Measurements from ENCODE around the gene KRTAP4-11.

The KRTAP4-11 gene

DNA sequence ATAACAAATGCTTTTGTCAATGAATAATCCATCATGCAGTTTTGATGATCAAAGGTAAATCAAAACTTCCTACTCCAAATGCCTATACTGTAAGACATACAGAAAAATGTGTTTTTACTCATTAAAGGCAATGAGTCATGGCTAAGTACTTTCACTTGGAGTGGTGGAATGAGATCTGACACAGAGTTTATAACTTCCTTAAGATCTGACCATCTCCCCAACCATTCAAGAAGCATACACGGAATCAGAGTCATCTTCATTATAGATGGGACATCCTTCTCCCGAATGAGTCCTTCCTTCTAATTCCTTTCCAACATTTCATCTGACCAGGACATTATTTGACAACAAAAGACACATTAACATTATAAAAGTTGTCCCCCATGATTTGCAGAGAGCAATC lies 34.7 kb downstream of the KRTAP4-11 start:
- DNase-seq, result peak; percentile 25 to 59

DNA sequence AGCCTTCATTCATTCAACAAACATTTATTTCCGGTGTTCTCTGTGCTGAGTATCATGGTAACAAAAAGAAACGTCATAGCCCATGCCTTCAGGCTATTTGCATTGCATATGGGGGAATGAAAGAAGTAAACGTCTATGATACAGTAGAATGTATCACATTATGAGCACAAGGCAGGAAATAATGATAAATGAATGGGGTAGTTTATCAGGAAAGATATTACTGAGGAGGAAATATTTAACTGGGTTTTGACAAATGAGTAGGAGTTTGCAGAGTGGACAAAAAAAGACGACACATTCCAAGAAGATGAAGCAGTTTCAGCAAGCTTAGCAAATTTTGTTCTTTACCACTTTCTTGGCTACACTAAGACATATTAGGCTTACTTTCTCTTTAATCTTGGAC lies 35.5 kb downstream of the KRTAP4-11 start:
- DNase-seq, result no peak

DNA sequence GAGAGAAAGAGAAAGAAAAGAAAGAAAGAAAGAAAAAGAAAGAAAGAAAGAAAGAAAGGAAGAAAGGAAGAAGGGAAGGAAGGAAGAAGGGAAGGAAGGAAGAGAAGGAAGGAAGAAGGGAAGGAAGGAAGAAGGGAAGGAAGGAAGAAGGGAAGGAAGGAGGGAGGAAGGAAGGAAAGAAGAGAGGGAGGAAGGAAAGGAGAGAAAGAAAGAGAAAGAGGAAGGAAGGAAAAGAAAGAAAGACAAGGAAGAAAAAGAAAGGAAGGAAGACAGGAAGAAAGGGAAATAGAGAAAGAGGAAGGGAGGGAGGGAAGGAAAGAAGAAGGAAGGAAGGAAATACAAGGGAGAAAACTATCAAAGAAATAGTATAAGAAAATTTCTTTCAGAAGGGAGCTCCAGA lies 41.4 kb downstream of the KRTAP4-11 start:
- DNase-seq, result no peak

DNA sequence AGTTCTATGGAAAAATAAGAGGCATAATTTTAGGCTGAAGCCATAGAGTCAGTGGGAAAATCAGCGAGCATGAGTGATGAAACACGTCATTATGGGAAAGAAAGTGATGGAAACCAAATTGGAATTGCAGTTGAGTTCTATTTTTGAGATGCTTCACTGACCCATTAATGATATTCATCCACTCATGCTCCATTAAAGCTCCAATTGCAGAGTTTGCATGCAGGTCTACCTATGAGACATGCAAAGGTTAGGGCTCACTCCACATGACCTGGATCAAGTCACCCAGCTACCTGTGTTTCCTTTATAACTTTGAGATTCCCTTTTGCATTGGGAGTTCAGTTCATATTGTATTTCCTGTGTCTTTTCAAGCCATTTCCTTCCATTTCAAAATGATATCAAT lies 44.5 kb downstream of the KRTAP4-11 start:
- no peak for DNase-seq

DNA sequence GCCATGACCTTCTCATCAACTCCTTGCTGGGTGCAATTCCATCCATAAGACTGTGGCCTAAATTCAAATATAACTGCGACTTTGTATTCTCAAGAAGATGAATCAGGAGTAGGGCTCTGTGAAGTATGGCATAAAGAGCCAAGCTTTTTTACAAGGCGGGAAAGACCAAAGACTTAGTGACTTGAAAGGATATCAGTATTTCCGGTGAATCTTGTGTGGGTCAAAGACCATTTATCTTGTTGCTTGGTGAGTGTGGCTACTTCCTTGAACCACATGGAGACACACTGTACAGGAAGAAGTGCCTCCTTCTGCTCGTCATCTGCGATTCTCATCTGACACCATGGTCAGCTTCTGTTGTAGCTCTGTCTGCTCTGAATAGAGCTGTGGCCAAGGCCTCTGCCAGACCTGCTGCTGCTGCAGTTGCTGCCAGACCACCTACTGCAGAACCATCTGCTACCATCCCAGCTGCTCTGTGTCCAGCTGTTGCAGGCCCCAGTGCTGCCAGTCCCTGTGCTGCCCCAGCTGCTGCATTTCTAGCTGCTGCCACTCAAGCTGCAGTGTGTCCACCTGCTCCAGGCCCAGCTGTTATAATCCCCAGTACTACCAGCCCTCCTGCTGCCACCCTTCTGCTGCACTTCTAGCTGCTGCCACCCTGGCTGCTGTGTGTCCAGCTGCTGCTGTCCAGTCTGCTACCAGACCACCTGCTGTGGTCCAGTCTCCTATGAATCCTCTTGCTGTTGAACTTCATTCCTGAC lies 46.4 kb downstream of the KRTAP4-11 start:
- DNase-seq, result no peak

DNA sequence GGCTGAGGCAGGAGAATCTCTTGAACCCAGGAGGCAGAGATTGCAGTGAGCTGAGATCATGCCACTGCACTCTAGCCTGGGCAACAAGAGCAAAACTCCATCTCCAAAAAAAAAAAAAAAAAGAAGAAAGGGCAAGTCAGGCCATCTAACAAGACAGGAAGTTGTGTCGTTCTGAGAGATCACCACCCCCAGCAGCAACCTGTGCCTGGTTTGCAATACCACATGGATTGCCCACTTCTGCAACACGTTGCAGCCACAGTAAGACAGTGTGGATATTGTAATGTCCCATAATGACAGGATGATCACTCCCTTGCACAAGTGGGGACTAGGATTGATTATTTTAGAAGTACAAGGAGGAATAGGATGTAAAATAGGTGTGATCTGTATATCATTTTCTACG lies 49.1 kb downstream of the KRTAP4-11 start:
- DNase-seq, result no peak

DNA sequence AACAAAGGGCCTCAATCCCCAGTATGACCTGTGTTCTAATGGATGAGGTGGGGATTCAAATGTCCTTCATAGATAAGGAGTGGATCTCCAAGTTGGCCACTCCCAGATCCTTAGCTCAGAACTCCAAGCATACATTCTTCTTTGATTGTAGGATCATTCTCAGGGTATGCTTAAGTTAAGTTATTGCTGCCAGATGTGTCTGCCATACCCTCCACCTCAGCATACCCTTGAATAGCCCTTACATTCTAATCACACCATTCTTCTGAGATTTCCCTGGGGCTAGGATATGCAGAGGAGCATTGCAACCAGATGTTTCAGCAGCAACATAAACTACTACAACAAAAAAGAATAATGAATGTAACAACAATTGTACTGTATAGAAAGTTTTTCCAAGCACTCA lies 50.9 kb downstream of the KRTAP4-11 start:
- no peak for DNase-seq

Measured in SW 1271 (cell line).